NB4 (cell line): ENCODE measurements around the gene PAPSS1.

Source experiments
- DNase-seq: peaks from one replicate; pipeline ENCODE4 v3.0.0; 2010; ENCODE audit warnings: low read depth
- H3K4me3 ChIP-seq: one replicate; pipeline ENCODE4 v1.5.1; 2011; ENCODE audit warnings: mild to moderate bottlenecking, low read depth, low read length, moderate library complexity
- MYC ChIP-seq: IDR thresholded peaks from 2 replicates; pipeline ENCODE4 v1.6.1; 2011; ENCODE audit warnings: low read depth, low read length
- POLR2A ChIP-seq: IDR thresholded peaks from 2 replicates; pipeline ENCODE4 v1.6.1; 2011; ENCODE audit warnings: mild to moderate bottlenecking; ENCODE audit not compliant: insufficient read length; ENCODE audit errors: extremely low read depth
- TF ChIP-seq, protein P1 (sequence below): IDR thresholded peaks from one replicate; pipeline ENCODE4 v1.5.1; 2012; ENCODE audit warnings: low read depth, low read length
- TF ChIP-seq, protein P2 (sequence below): IDR thresholded peaks from 2 replicates; pipeline ENCODE4 v1.6.1; 2011; ENCODE audit warnings: low read depth, low read length

PAPSS1 gene

DNA sequence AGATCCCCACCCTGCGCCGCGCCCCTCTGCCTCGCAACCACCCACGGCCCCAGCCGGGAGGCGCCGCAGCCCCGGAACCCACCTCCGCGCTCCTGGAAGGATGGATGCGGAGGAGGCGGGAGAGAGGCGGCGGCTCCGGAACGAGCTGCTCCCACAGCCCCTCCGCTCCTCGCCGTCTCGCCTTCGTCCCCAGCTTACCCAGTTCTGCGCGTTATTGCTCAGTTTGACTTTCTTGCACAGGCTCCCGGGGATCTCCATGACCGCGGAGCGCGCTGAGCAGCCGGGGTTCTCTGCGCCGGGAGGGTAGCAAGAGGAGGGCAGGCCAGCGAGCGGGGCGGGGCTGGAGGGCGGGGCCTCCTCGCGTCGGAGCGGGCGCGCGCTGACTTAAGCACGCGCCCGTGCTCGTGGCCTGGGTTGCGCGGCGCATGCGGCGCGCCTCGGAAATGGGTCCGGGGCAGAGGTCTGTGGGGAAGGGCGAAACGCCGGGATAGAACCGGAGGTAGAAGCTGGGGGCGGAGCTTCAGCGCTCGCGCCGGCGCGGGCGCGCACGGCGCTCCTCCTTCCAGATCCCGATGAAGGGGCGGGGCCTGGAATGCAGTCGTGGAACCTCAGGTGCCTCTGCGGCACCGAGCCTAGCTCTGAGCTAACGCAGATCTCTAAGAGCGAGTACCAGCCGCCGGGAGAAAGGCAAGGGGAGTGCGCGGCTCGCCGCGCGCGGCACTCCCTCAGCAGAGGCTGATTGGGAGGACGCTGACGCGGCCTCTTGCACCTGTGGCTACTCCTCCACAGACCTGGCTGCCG is at the start of gene PAPSS1:
Gene PAPSS1, minus strand, starts transcription at position 313 of the 801 bp plus-strand sequence. Its CDS starts 55 bp downstream, at position 258.
- H3K4me3 ChIP-seq: peak within 1 kb of the TSS; percentile 78
- DNase-seq: peak; percentile 94
- TF ChIP-seq MYC (peak; percentile 36; the same call in 1 of the 2 replicates), POLR2A (peak; percentile 64)
- TF ChIP-seq, protein P1, sequence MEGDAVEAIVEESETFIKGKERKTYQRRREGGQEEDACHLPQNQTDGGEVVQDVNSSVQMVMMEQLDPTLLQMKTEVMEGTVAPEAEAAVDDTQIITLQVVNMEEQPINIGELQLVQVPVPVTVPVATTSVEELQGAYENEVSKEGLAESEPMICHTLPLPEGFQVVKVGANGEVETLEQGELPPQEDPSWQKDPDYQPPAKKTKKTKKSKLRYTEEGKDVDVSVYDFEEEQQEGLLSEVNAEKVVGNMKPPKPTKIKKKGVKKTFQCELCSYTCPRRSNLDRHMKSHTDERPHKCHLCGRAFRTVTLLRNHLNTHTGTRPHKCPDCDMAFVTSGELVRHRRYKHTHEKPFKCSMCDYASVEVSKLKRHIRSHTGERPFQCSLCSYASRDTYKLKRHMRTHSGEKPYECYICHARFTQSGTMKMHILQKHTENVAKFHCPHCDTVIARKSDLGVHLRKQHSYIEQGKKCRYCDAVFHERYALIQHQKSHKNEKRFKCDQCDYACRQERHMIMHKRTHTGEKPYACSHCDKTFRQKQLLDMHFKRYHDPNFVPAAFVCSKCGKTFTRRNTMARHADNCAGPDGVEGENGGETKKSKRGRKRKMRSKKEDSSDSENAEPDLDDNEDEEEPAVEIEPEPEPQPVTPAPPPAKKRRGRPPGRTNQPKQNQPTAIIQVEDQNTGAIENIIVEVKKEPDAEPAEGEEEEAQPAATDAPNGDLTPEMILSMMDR: no peak
- TF ChIP-seq, protein P2, sequence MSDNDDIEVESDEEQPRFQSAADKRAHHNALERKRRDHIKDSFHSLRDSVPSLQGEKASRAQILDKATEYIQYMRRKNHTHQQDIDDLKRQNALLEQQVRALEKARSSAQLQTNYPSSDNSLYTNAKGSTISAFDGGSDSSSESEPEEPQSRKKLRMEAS: no peak

DNA sequence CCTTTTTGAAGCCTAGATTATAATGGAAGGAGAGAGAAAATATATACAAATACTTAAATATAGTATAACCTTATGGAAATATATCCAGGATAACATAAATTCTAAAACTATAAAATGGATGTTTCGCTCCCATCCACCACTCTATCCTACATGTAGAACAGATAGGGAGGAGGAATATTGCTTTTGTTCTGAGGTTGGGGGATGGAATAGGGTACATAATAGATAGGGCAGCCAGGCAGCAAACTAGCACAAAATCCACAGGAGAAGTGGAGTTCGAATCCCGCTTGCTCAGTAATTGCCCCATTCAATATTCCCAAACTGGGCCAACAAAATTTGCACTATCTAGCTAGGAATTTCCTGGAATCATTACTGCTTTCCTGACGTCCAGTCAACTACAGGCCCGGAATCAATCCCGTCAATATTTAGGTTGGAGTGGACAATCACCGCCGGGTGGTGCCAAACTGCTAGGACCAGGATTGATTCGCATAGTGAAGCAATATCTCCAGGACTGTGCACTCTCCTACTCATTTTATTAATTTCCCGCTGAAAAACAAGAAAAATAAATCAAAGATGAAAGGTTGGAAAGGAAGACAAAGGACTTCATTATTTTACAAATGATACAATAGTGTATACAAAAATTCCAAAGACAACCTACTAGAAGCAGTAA is 40.4 kb upstream of the PAPSS1 start:
- no peak for DNase-seq

DNA sequence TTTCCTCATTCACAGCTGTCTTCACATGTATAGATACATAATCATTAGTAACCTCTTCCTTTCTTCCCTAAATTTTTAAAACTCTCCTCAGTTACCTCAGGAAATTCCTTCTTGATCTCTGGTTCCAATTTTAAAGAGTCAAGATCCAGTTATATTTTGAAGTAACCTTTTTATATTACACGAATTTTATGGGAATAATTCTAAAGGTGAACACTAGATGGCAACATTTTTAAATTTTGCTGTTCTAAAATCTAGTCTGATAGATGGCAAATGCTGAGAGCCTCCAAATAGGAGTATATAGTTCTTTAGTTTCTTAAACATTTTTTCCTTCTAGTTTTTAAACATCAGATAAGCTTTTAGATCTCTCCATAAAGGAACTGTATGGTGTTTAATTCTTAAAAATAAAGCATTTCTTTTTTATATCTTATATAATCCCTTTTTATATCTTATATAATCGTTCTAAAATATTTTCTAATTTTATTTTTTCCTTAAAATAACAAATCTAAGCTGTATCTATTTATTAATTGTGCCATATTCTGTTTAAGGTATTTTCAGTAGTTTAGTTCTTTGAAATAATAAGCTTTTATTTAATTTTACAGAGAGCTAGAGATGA is 37.9 kb upstream of the PAPSS1 start:
- TF ChIP-seq, protein P1: no peak
- no peak for TF ChIP-seq POLR2A
- no peak for TF ChIP-seq MYC
- TF ChIP-seq, protein P2: no peak
- peak; percentile 29 for DNase-seq
- no peak overlapping the region for H3K4me3 ChIP-seq

More for the DNA sequence above, 40.4 kb upstream of the PAPSS1 start:
- H3K4me3 ChIP-seq: no peak overlapping the region
- TF ChIP-seq, protein P1: no peak
- no peak for TF ChIP-seq POLR2A
- TF ChIP-seq, protein P2: no peak
- no peak for TF ChIP-seq MYC

DNA sequence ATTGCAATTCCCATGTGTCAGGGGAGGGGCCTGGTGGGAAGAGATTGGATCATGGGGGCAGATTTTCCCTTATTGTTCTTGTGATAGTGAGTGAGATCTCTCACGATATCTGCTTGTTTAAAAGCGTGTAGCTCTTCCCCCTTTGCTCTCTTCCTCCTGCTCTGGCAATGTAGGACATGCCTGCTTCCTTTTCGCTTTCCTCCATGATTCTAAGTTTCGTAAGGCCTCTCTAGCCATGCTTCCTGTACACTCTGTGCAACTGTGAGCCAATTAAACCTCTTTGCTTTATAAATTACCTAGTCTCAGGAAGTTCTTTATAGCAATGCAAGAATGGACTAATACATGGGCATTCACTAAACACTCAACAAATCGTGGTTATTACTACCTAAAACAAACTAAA is 37.2 kb upstream of the PAPSS1 start:
- TF ChIP-seq, protein P1: no peak
- TF ChIP-seq MYC: no peak
- TF ChIP-seq POLR2A: no peak
- TF ChIP-seq, protein P2: no peak
- DNase-seq: no peak
- no peak overlapping the region for H3K4me3 ChIP-seq

DNA sequence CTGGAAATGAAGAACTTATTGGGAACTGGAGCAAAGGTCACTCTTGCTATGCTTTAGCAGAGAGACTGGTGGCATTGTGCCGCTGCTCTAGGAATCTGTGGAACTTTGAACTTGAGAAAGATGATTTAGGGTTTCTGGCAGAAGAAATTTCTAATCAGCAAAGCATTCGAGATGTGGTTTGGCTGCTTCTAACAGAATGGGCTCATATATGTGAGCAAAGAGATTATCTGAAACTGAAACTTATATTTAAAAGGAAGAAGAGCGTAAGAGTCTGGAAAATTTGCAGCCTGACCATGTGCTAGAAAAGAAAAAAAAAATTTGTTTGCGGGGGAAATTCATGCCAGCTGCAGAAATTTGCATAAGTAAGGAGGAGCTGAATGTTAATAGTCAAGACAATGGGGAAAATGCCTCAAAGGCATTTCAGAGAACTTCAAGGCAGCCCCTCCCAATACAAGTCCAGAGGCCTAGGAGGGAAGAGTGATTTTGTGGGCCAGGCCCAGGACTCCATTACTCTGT is 35.9 kb upstream of the PAPSS1 start:
- no peak for DNase-seq
- TF ChIP-seq, protein P1: no peak
- TF ChIP-seq, protein P2: no peak
- H3K4me3 ChIP-seq: no peak overlapping the region
